ENCODE data around the gene LRRN4. TPM values are rescaled to one million over a fixed set of nuclear protein-coding genes. Genes with fewer than 3 reads are reported as not detected.

Gene LRRN4
- total RNA-seq, 4 donors from 2014 or later: 2.0 TPM; not detected in 3

- TF ChIP-seq CTCF (IDR thresholded peaks at IDR 0.05; ENCODE audit: low read depth): no peak
Measured at GRCh38 chr20:6094063-6094462, 40.2 kb upstream of the LRRN4 start.

GRCh38 chr20:6091661-6092060, 37.8 kb upstream of the LRRN4 start:
- TF ChIP-seq CTCF (IDR thresholded peaks at IDR 0.05; ENCODE audit: low read depth): no peak

GRCh38 chr20:6086868-6087267, 33.0 kb upstream of the LRRN4 start:
- TF ChIP-seq CTCF (IDR thresholded peaks at IDR 0.05; ENCODE audit: low read depth): no peak

GRCh38 chr20:6083926-6084325, 30.1 kb upstream of the LRRN4 start:
- TF ChIP-seq CTCF (IDR thresholded peaks at IDR 0.05; ENCODE audit: low read depth): no peak

GRCh38 chr20:6081236-6081635, 27.4 kb upstream of the LRRN4 start:
- TF ChIP-seq CTCF (IDR thresholded peaks at IDR 0.05; ENCODE audit: low read depth): no peak

- no peak for TF ChIP-seq CTCF (IDR thresholded peaks at IDR 0.05; ENCODE audit: low read depth)
Measured at GRCh38 chr20:6079016-6079415, 25.2 kb upstream of the LRRN4 start.

- no peak for TF ChIP-seq CTCF (IDR thresholded peaks at IDR 0.05; ENCODE audit: low read depth)
Measured at GRCh38 chr20:6075428-6076219, 21.8 kb upstream of the LRRN4 start.
